Cardiac septum (tissue), 1 donor: ENCODE results near the gene EGFLAM. TPM values are rescaled to one million over a fixed set of nuclear protein-coding genes. Genes with fewer than 3 reads are reported as not detected.

Experiments
- DNase-seq: peaks from one replicate; pipeline ENCODE4 v3.0.0-alpha.2; 2020; ENCODE audit warnings: low spot score
- intact Hi-C: fragments of 100-400 bp; cut with DNase I; formaldehyde crosslinking; loops from one replicate; pipeline ENCODE4 v1.14.0; 2022
- total RNA-seq: library from RNA; stranded (reverse); fragmentation: NEBNext Ultra II Directional; extraction: Animal tissue kit (Norgen Biotek cat#: 25700); gene quantifications from one replicate; pipeline ENCODE4 v1.2.1, GENCODE V29; 2021
- donor health status: DM: no; HTN: no; CAD: no.

The EGFLAM gene
- total RNA-seq, 1 donor from 2014 or later = 6.3 TPM

GRCh38 chr5:38367410-38367809, 109.1 kb downstream of the EGFLAM start:
- intact Hi-C loops = loop anchor here (10.0 kb wide), 1 partner anchor 103 kb away; no protein-coding TSS in a partner anchor
- DNase-seq = no peak

DNA sequence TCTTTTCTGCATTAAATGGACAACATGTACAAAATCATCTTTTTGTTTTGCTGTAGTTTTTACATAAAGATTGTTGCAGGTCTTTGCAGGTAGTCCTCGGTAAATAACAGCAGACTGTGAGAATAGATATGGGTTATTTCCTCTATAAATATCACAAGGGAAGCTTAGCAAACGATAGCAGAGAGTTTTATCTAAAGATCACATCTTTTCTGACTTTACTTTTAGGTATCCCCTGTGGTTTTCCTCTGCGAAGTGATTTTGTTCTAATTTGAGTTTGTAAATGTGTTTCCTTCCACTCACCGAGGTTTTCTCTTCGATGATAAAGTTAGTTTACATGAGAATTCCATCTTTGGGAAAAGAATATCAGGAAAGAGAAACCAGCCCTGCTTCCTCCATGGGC, 109.6 kb downstream of the EGFLAM start:
- intact Hi-C loops = loop anchor here (10.0 kb wide), 1 partner anchor 103 kb away; no protein-coding TSS in a partner anchor
- no peak for DNase-seq

DNA sequence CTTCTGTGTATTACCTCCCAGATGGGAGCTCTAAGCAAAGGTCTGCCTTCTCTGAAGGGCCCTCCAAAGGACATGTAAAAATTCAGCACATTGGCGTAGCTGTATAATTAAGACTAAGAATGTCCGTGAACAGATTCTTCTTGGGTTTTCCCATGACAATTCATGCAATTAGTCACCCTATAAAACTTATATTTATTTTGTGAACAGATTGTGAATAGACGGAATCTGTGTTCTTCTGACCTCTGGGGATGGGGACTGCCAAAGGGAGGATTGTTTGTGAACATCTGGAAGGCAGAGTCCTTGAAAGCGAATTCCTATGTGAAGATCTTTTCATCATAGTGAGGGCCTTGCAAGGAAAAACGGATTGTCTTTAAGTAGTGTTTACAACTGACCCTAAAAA, 111.3 kb downstream of the EGFLAM start:
- intact Hi-C loops = loop anchor here (10.0 kb wide), 1 partner anchor 105 kb away; no protein-coding TSS in a partner anchor
- no peak for DNase-seq

DNA sequence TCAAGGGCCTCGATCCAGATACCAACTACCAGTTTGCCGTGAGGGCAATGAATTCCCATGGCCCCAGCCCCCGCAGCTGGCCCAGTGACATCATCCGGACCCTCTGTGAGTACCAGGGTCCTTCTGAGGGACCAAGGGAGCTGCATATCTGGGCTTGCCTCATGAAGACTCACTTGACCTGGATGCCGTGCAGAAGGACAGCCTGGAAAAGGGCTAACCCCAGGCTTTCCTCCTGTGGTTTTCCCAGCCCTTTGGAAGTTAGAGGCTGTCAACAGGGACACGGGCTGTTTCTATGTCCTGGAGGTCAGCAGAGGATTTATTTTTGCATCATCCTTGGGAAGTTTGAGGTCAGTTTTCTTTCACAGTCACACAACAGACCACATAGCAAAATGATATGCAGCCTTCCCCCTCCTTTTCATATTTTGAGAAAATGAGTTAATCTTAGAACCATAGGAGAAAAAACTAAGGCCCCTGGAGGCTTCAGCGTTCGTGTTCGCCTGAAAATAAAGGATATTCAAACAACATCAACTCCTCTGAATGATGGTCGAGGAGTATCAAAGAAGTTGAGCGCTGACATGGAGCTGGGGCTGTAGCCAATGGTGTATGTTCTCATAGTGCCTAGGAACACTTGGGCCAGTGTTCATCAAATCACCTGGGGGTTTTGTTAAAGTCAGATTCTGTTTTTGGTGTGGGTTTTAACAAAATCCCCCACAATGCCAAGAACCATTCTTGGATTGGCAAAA, 112.2 kb downstream of the EGFLAM start:
- intact Hi-C loops = no loop called here
- DNase-seq = no peak

DNA sequence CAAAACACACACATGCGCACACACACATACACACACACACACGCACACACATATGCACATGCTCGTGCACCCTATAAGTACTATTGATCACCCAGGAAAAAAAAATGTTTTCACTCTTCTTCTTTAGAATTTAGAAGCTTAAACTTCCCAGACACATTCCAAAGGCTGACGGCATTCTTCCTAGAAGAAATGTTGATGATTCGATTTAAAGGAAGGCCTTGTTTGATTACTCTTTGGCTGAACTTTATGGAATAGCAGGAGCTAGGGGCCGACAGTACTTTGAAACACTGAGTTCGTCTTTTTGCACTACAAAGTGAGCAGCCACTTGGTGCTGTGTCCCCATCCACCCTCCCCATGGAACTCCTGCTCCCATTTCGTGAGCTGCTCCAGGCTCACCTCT, 113.2 kb downstream of the EGFLAM start:
- no peak for DNase-seq
- intact Hi-C loops = no loop called here

DNA sequence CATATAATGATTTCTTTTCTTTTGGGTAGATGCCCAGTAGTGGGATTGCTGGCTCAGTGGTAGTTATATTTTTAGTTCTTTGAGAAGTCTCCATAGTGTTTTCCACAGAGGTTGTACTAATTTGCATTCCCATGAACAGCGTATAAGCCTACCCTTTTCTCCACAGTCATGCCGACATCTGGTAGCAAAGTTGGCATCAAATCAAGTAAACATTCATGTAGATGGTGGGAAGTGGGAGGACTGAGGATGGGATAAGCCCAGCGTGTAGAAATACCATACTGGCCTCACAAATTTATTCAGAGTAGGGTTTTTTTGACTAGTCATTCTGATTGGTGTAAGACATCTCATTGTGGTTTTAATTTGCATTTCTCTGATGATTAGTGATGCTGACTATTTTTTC, 115.4 kb downstream of the EGFLAM start:
- intact Hi-C loops = no loop called here

DNA sequence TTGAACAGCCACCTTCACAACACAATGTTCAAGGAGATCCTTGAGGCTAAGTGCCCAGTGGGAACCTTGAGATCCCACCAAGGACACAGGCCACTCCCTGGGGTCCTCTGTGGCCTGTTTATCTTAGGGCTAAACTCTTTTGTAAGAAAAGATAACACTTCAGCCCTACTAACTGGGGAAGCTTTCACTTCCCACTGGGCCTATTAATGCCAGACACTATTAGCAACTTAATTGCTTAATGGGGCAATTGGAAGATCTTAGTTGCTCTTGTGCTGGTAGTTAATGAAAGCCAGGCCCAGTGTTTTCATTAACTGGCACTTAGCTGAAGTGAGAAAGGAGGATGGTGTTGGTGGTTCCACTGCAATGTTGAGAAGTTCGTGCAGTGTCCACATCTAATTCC, 117.1 kb downstream of the EGFLAM start:
- intact Hi-C loops = no loop called here
- DNase-seq = no peak

More for the DNA sequence above, 115.4 kb downstream of the EGFLAM start:
- no peak for DNase-seq

DNA sequence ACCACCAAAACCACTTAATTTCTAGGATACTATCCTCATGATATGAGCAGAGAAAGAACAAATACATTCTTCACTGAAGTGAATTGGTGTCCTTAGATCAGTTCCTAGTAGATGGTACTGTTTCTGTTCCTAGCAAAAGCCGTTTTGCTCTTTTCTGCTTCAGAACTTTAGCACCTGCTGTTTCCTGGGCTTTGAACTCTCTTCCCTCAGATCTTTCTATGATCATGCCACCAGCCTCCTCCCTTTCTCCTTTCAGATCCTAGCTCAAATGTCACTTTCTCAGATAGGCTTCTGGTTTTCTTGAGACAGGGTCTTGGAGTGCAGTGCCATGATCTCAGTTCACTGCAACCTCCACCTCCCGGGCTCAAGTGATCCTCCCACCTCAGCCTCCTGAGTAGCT, 118.0 kb downstream of the EGFLAM start:
- intact Hi-C loops = no loop called here
- DNase-seq = no peak

GRCh38 chr5:38378579-38378978, 120.2 kb downstream of the EGFLAM start:
- intact Hi-C loops = no loop called here

DNA sequence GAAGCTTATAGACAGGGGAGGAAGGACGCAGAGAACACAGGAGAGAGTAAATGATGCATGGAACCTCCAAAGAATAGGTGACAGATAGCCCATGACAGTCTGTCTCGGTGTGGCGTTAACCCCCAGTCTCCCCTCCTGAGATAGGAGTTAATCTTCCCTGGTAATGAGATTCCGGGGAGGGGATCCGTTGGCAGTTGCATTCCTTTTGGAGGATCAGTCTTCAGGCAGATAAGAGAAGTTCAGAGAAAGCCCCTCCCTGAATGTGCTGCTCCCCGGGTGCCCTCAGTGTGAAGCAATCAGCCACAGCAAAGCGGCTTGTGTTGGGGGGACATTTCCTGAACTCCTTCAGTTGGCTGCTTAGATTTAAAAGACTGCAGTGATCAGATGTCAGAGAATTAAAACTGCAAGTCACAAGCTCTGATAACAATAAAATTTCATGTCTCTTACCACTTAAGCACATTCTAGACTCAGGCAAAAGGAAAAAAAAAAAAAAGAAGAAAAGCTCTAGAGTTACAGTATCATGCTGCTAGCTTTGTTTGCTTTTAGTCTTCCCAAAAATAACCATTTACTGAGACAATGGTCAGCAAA, 121.1 kb downstream of the EGFLAM start:
- no peak for DNase-seq
- intact Hi-C loops = no loop called here

More at GRCh38 chr5:38378579-38378978, 120.2 kb downstream of the EGFLAM start:
- no peak for DNase-seq

DNA sequence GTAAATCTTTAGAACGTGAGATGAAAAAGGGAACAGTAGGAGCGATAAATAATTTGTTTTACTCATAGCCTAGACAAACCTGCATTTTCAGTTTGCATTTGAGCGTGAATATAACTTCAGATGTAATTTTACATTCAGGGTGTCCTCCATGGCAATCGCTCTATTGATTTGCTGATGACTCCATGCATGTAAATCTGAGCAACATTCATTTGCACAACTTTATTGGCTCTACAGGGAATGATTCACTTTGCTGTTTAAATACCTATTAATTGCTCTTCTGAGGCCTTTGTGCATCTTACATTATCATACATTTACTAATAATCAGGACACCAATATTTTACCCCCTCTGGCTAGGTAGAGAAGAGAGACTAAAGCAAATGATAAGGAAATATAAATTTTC, 122.2 kb downstream of the EGFLAM start:
- DNase-seq = no peak
- intact Hi-C loops = loop anchor here (5.0 kb wide), 2 partner anchors 52 to 427 kb away; no protein-coding TSS in a partner anchor

DNA sequence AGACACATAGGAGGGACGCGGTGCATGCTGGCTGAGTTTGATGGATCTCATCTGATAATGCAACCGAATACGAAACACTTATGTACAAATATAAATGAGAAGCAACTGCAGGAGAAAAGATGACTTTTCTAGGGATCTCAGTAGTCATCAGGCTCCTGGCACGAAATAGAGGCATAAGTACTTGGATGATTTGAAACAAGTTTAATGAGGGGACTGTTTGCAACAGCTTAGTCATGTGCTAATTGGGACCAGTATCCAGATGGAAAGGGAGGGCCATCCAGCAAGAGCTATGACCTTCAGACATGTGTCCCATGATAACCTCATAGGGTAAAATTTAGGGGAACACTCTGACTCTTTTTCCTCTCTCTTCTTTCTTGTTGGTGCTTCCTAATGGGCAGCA, 123.0 kb downstream of the EGFLAM start:
- intact Hi-C loops = loop anchor here (5.0 kb wide), 2 partner anchors 51 to 426 kb away; no protein-coding TSS in a partner anchor
- no peak for DNase-seq

DNA sequence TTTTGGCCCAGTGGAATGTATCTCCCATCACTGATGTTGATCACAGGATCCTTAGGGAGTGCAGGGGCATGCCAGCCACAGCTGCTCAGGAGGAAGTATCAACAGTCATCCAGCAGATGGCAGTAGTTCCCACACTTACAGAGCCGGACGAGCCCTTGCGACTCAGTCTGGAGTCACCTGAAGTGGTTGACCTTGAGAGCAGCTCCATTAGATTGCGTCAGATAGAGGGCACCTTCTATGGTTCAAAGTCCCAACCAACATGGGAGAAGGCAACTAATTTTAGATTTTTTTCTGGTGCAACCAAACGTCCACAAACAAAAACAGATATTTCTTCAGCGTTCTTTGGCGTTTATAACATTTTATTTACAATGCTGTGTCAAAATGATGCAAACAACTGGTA, 124.5 kb downstream of the EGFLAM start:
- no peak for DNase-seq
- intact Hi-C loops = loop anchor here (5.0 kb wide), 2 partner anchors 49 to 424 kb away; no protein-coding TSS in a partner anchor

DNA sequence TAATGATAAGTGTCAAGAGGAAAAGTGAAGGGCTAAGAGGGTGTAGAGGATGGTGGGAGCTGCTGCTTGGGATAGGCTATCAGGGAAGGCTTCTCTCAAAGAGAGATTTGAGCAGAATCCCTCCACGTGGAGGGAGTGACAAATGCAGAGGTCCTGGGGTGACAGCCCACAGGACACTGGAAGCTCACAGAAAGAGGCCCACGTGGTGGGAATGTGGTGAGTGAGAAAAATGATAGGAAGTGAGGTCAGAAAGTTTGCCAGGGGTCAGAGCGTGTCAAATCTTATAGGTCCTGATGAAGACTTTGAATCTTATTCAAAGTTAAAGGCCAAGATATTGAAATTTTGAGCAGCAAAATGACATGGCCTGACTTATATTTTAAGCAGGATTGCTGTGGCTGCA, 125.3 kb downstream of the EGFLAM start:
- no peak for DNase-seq
- intact Hi-C loops = loop anchor here (5.0 kb wide), 2 partner anchors 49 to 424 kb away; no protein-coding TSS in a partner anchor

GRCh38 chr5:38384396-38384795, 126.0 kb downstream of the EGFLAM start:
- no peak for DNase-seq
- intact Hi-C loops = loop anchor here (5.0 kb wide), 2 partner anchors 48 to 423 kb away; no protein-coding TSS in a partner anchor

GRCh38 chr5:38387161-38387560, 128.8 kb downstream of the EGFLAM start:
- no peak for DNase-seq
- intact Hi-C loops = no loop called here

DNA sequence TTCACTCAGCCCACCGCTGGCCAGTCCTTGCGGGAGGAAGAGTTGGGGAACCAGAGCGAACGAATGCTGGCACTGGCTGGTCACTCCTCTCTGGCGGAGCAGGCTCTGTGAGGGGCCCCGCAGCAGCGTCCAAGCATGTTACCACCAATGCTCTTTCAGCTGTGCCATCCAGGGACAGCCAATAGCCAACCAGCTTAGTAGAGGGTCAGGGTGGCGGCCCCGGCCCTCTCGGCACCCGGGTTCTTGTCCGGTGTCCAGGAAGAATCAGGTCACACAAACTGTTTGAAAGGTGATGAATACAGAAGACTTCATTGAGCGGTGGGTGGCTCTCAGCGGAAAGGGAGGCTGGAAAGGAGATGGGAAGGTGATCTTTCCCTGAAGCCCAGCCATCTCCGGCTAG, 135.3 kb downstream of the EGFLAM start:
- DNase-seq = no peak
- intact Hi-C loops = no loop called here

GRCh38 chr5:38396766-38397165, 138.4 kb downstream of the EGFLAM start:
- no peak for DNase-seq
- intact Hi-C loops = no loop called here

DNA sequence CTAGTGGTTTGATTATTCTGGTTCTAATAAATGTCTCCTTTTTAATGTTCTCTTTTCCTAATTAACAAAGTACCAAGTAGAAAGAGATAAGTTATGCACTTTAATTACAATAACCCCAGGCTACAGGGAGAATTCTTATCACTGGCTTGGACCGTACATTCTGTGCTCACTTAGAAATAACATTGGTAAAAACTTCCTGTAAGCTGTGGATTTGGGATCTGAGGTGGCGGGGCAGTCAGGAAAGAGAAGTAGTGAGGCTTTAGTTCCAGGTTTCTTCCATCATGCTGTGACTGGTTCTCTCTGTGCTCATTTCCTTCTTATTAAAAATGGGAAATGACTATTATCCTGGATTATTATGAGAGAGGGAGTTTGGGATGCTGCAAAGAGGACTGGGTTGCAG, 142.0 kb downstream of the EGFLAM start:
- intact Hi-C loops = no loop called here
- no peak for DNase-seq

- DNase-seq = no peak
- intact Hi-C loops = no loop called here
These were observed 142.8 kb downstream of the EGFLAM start for GRCh38 chr5:38401145-38401544.

- DNase-seq = no peak
- intact Hi-C loops = no loop called here
These were observed 145.0 kb downstream of the EGFLAM start for GRCh38 chr5:38403406-38403805.
